Measurements from ENCODE around the gene KCTD8.

Gene KCTD8

DNA sequence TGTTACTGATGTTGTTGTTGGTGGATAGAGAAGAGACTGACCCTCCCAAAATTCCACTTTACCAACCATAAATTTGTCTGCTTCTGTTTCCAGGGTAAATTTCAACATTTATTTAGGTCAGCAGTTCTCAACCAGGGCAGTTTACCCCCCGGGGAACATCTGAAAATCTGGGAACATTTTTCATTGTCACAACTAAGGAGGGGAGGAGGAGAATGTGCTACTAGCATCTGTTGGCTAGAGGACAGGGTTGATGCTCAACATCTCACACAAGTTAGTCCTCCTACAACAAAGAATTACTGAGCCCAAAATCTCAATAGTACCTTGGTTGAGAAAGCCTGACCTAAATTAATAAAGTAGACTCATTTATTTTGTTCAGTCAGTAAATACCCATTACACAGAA lies 25.7 kb downstream of the KCTD8 start:
- no peak overlapping the region for H3K27ac ChIP-seq (ENCODE audit: low read length, poor library complexity, severe bottlenecking)
- H2BK12ac ChIP-seq (ENCODE audit: low read length in 2 of 2) = no peak overlapping the region
- no peaks in the 10 kb centered on the region for H3K27me3 ChIP-seq (ENCODE audit: control insufficient read depth in 1 of 2, insufficient read depth in 1 of 2, low read length in 2 of 2)
- H3K4me3 ChIP-seq (ENCODE audit: insufficient read depth in 1 of 2, low read depth in 1 of 2, low read length in 2 of 2) = no peak overlapping the region
- no peak overlapping the region for H3K4me2 ChIP-seq (ENCODE audit: low read length, poor library complexity, severe bottlenecking)
- no peak overlapping the region for H2AFZ ChIP-seq (ENCODE audit: low read depth, low read length)
- DNase-seq = no peak
- no peaks in the 10 kb centered on the region for H3K79me1 ChIP-seq (replicated peaks; ENCODE audit: low read length, poor library complexity, severe bottlenecking)
- H3K18ac ChIP-seq (ENCODE audit: low read depth in 1 of 2, low read length in 2 of 2) = no peak overlapping the region
- H3K9me3 ChIP-seq (ENCODE audit: control insufficient read depth, low read length) = no peaks in the 10 kb centered on the region
- H4K8ac ChIP-seq (ENCODE audit: low read length) = no peak overlapping the region
- H2AK5ac ChIP-seq (ENCODE audit: low read length, severe bottlenecking) = no peak overlapping the region
- 40% methylated on average over 1 of the region's 1 CpG for WGBS
- no peak overlapping the region for H2BK15ac ChIP-seq (ENCODE audit: low read depth, poor library complexity, severe bottlenecking)
- H2BK5ac ChIP-seq (ENCODE audit: low read depth, low read length, poor library complexity, severe bottlenecking) = no peak overlapping the region
- H2BK120ac ChIP-seq (ENCODE audit: low read depth, low read length) = no peak overlapping the region
- no peak overlapping the region for H3K23ac ChIP-seq (ENCODE audit: low read length in 2 of 2)
- no peaks in the 10 kb centered on the region for H3K36me3 ChIP-seq (ENCODE audit: control insufficient read depth in 1 of 2, insufficient read depth in 2 of 2, low read depth in 1 of 2, low read length in 2 of 2)
- H3K9ac ChIP-seq (ENCODE audit: low read length) = no peak overlapping the region
- no peaks in the 10 kb centered on the region for H3K4me1 ChIP-seq (ENCODE audit: control insufficient read depth, insufficient read depth, low read depth, low read length)
- H3K4ac ChIP-seq (ENCODE audit: low read depth in 1 of 2, low read length in 2 of 2) = no peak overlapping the region
- no peak overlapping the region for H3K14ac ChIP-seq (ENCODE audit: low read length in 2 of 2)
- no peak overlapping the region for H4K91ac ChIP-seq (ENCODE audit: low read length)

DNA sequence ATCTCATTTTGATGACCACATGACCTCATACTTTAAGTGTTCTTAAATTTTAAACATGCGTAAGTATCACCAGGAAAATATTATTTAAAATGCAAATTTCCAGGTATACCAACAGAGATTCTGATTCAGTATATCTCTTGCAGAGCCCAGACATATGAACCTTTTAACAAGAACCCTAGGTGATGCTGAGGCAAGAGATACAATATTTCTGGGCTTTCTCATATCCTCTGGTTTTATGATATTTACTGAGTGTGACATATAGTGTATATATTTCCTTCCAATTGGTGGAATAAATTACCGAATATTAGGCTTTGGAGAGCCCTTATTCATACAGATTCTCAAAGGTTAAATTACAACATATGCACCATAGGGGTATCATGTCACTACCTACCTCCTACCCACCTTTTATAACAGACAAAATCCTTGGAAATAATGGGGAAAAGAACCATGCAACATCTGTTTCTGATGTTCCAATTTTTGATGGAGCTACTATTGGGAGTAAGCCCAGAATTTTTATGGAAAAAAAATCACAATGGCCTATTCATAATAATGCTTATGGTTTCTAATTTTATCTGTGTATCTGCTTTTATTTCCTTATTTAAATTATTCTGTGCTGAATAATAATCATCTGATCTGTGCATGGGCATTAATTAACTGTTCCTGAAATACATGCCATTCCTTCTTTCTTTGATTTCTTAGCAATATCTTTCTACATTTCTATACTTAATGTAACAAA lies 27.1 kb downstream of the KCTD8 start:
- Histone ChIP-seq H3K27ac (ENCODE audit: low read length, poor library complexity, severe bottlenecking) (no peak overlapping the region), H2BK5ac (ENCODE audit: low read depth, low read length, poor library complexity, severe bottlenecking) (no peak overlapping the region), H3K27me3 (ENCODE audit: control insufficient read depth in 1 of 2, insufficient read depth in 1 of 2, low read length in 2 of 2) (no peaks in the 10 kb centered on the region), H2AK5ac (ENCODE audit: low read length, severe bottlenecking) (no peak overlapping the region), H3K18ac (ENCODE audit: low read depth in 1 of 2, low read length in 2 of 2) (no peak overlapping the region), H2BK12ac (ENCODE audit: low read length in 2 of 2) (no peak overlapping the region), H4K8ac (ENCODE audit: low read length) (no peak overlapping the region), H2BK120ac (ENCODE audit: low read depth, low read length) (no peak overlapping the region), H3K79me1 (replicated peaks; ENCODE audit: low read length, poor library complexity, severe bottlenecking) (no peaks in the 10 kb centered on the region), H3K4ac (ENCODE audit: low read depth in 1 of 2, low read length in 2 of 2) (no peak overlapping the region), H3K23ac (ENCODE audit: low read length in 2 of 2) (no peak overlapping the region), H3K4me1 (ENCODE audit: control insufficient read depth, insufficient read depth, low read depth, low read length) (no peaks in the 10 kb centered on the region), H2BK15ac (ENCODE audit: low read depth, poor library complexity, severe bottlenecking) (no peak overlapping the region), H3K9ac (ENCODE audit: low read length) (no peak overlapping the region), H3K36me3 (ENCODE audit: control insufficient read depth in 1 of 2, insufficient read depth in 2 of 2, low read depth in 1 of 2, low read length in 2 of 2) (no peaks in the 10 kb centered on the region), H3K4me3 (ENCODE audit: insufficient read depth in 1 of 2, low read depth in 1 of 2, low read length in 2 of 2) (no peak overlapping the region), H3K4me2 (ENCODE audit: low read length, poor library complexity, severe bottlenecking) (no peak overlapping the region), H2AFZ (ENCODE audit: low read depth, low read length) (no peak overlapping the region), H4K91ac (ENCODE audit: low read length) (no peak overlapping the region), H3K14ac (ENCODE audit: low read length in 2 of 2) (no peak overlapping the region), H3K9me3 (ENCODE audit: control insufficient read depth, low read length) (no peaks in the 10 kb centered on the region)
- WGBS = no CpG with 5 or more reads among the region's 2 CpGs
- DNase-seq = no peak

DNA sequence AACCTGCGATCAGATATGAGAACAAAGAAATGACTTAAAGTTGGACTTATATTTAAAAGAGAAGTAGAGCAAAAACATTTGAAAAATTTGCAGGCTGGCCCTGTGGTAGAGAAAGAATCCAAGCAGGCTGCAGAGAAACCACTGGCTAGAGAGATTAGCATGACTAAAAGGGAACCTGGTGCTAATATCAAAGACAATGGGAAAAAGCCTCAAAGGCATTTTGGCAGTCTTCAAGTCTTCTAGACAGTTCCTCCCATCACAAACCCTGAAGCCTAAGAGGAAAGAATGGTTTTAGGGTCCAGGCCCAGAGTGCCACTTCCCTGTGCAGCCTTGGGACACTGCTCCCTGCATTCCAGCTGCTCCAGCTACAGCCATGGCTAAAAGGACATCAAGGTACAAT lies 33.4 kb downstream of the KCTD8 start:
- Histone ChIP-seq H3K4me1 (ENCODE audit: control insufficient read depth, insufficient read depth, low read depth, low read length) (no peaks in the 10 kb centered on the region), H3K9me3 (ENCODE audit: control insufficient read depth, low read length) (no peaks in the 10 kb centered on the region), H3K4me3 (ENCODE audit: insufficient read depth in 1 of 2, low read depth in 1 of 2, low read length in 2 of 2) (no peak overlapping the region), H3K79me1 (replicated peaks; ENCODE audit: low read length, poor library complexity, severe bottlenecking) (no peaks in the 10 kb centered on the region), H3K18ac (ENCODE audit: low read depth in 1 of 2, low read length in 2 of 2) (no peak overlapping the region), H2AFZ (ENCODE audit: low read depth, low read length) (no peak overlapping the region), H2BK12ac (ENCODE audit: low read length in 2 of 2) (no peak overlapping the region), H3K23ac (ENCODE audit: low read length in 2 of 2) (no peak overlapping the region), H2BK15ac (ENCODE audit: low read depth, poor library complexity, severe bottlenecking) (no peak overlapping the region), H3K14ac (ENCODE audit: low read length in 2 of 2) (no peak overlapping the region), H2BK120ac (ENCODE audit: low read depth, low read length) (no peak overlapping the region), H3K27me3 (ENCODE audit: control insufficient read depth in 1 of 2, insufficient read depth in 1 of 2, low read length in 2 of 2) (no peaks in the 10 kb centered on the region), H3K9ac (ENCODE audit: low read length) (no peak overlapping the region), H3K4me2 (ENCODE audit: low read length, poor library complexity, severe bottlenecking) (no peak overlapping the region), H3K27ac (ENCODE audit: low read length, poor library complexity, severe bottlenecking) (no peak overlapping the region), H3K36me3 (ENCODE audit: control insufficient read depth in 1 of 2, insufficient read depth in 2 of 2, low read depth in 1 of 2, low read length in 2 of 2) (no peaks in the 10 kb centered on the region), H2AK5ac (ENCODE audit: low read length, severe bottlenecking) (no peak overlapping the region), H2BK5ac (ENCODE audit: low read depth, low read length, poor library complexity, severe bottlenecking) (no peak overlapping the region), H4K91ac (ENCODE audit: low read length) (no peak overlapping the region), H4K8ac (ENCODE audit: low read length) (no peak overlapping the region), H3K4ac (ENCODE audit: low read depth in 1 of 2, low read length in 2 of 2) (no peak overlapping the region)
- 97% methylated on average over 1 of the region's 1 CpG for WGBS
- no peak for DNase-seq

DNA sequence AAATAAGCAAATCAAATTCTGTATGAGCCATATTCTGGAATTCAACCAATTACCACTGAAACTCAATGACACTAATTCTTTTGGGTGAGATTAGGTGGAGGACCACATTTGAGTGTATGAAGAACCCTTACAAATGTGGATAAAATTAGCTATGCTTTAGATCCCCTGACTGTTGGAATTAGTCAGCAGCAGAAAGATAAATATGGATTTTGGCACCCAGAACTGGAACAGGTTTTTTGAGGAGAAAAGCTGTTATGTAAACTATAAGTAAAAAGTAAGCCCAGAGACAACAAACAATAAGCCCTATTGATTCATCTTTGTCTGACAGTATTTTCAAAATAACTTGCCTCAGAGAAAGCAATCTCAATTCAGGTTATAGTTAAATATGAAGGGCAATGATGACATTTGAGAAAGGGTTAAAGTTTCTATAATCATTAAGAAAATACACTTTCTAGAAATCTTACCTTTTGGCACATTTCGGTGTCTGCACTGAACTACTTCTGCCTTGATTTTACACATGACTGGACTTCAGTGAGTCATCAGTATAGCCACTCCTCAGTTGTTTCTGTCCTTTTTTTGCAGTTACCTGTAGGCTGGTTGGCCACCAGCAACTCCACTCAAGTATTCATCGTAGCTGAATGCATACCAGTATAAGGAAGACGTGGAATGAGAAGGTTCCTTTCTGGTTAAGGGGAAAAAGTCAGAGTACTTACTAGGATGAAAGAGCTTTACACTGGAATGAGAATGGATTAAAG lies 80.0 kb downstream of the KCTD8 start:
- no peak overlapping the region for H3K14ac ChIP-seq (ENCODE audit: low read length in 2 of 2)
- no peak overlapping the region for H2AFZ ChIP-seq (ENCODE audit: low read depth, low read length)
- H2BK12ac ChIP-seq (ENCODE audit: low read length in 2 of 2) = no peak overlapping the region
- H3K4me3 ChIP-seq (ENCODE audit: insufficient read depth in 1 of 2, low read depth in 1 of 2, low read length in 2 of 2) = no peak overlapping the region
- no peak overlapping the region for H3K27ac ChIP-seq (ENCODE audit: low read length, poor library complexity, severe bottlenecking)
- H3K4me1 ChIP-seq (ENCODE audit: control insufficient read depth, insufficient read depth, low read depth, low read length) = no peaks in the 10 kb centered on the region
- H2BK120ac ChIP-seq (ENCODE audit: low read depth, low read length) = no peak overlapping the region
- no peak overlapping the region for H3K23ac ChIP-seq (ENCODE audit: low read length in 2 of 2)
- H3K79me1 ChIP-seq (replicated peaks; ENCODE audit: low read length, poor library complexity, severe bottlenecking) = no peaks in the 10 kb centered on the region
- H2BK15ac ChIP-seq (ENCODE audit: low read depth, poor library complexity, severe bottlenecking) = no peak overlapping the region
- no peaks in the 10 kb centered on the region for H3K27me3 ChIP-seq (ENCODE audit: control insufficient read depth in 1 of 2, insufficient read depth in 1 of 2, low read length in 2 of 2)
- no peaks in the 10 kb centered on the region for H3K9me3 ChIP-seq (ENCODE audit: control insufficient read depth, low read length)
- H4K91ac ChIP-seq (ENCODE audit: low read length) = no peak overlapping the region
- H3K4ac ChIP-seq (ENCODE audit: low read depth in 1 of 2, low read length in 2 of 2) = no peak overlapping the region
- no peak overlapping the region for H2AK5ac ChIP-seq (ENCODE audit: low read length, severe bottlenecking)
- no peak for DNase-seq
- no peak overlapping the region for H3K18ac ChIP-seq (ENCODE audit: low read depth in 1 of 2, low read length in 2 of 2)
- H4K8ac ChIP-seq (ENCODE audit: low read length) = no peak overlapping the region
- H3K9ac ChIP-seq (ENCODE audit: low read length) = no peak overlapping the region
- 77% methylated on average over 3 of the region's 3 CpGs for WGBS
- H2BK5ac ChIP-seq (ENCODE audit: low read depth, low read length, poor library complexity, severe bottlenecking) = no peak overlapping the region
- no peaks in the 10 kb centered on the region for H3K36me3 ChIP-seq (ENCODE audit: control insufficient read depth in 1 of 2, insufficient read depth in 2 of 2, low read depth in 1 of 2, low read length in 2 of 2)
- no peak overlapping the region for H3K4me2 ChIP-seq (ENCODE audit: low read length, poor library complexity, severe bottlenecking)

All from mesenchymal stem cell (in vitro differentiated cells and primary cell).